Measurements from ENCODE around the gene BMS1. TPM values are rescaled to one million over a fixed set of nuclear protein-coding genes. Genes with fewer than 3 reads are reported as not detected.

BMS1 gene
- polyA plus RNA-seq, 4 donors, result 21.5 to 24.7 (median 24.4) TPM

Other genes starting within 250 kb of the BMS1 start
- 10 to 100 TPM; 37.9 to 52.1 (median 44.5) TPM for gene ZNF33B, start 144.2 kb upstream of the BMS1 start, polyA plus RNA-seq (ENCODE audit: insufficient read length in 4 of 4)